Activated CD4-positive, alpha-beta T cell treated with anti-CD3 and anti-CD28 coated beads for 24 hours (primary cell): ENCODE data around the gene ICA1L.

Experiments
- DNase-seq, 2 donors: peaks; one replicate each; pipeline ENCODE4 v3.0.0-alpha.2; 2020; ENCODE audit warnings: low read depth in 2 of 2

The ICA1L gene

GRCh38 chr2:202782940-202783558 lies 88.5 kb downstream of the ICA1L start:
- no peak for DNase-seq

DNA sequence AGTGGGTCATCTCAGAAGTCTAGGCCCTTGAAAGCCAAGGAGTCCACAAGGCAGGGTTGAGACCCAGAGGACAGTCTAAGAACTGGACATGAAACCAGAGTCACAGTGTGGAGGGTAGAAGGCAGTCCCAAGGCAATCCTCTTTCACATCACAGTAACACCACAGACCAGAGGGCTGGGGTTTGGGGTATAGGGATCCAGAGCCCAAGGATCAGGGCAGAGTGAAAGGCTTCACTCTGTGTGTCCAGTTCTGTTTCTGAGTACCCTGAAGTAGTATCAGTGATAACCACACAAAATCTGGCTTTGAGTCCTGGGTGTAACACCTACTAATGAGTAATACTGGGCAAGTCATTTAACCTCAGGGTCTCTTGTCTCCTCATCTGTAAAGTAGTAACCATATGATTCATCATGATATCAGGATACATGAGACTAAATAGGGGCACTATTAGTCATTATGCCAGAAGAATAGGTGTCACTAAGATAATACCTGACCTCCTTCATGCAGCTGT lies 91.0 kb downstream of the ICA1L start:
- DNase-seq = no peak

- DNase-seq = no peak
Measured at GRCh38 chr2:202778217-202778616, 93.3 kb downstream of the ICA1L start.

DNA sequence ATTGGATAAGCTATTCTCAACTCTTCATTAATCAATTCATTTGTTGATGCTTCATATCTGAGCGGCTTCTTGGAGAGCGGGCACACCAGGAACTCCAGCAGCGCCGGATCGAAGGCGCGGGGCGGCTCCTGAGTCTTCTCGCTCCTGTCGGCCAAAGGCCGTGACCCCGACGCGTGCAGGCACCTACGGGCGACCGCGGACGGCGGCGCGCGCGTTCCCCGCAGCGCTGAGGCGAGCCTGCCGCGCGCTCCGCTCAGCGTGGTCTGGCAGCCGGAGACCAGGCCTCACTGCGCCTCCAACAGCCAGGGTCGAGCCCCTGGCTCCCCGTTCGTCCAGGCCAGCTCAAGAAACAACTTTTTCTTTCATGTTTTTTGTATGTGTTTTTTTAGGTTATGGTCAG lies 97.5 kb downstream of the ICA1L start:
- no peak for DNase-seq

- no peak for DNase-seq
Measured at GRCh38 chr2:202773301-202773973, 98.1 kb downstream of the ICA1L start.

DNA sequence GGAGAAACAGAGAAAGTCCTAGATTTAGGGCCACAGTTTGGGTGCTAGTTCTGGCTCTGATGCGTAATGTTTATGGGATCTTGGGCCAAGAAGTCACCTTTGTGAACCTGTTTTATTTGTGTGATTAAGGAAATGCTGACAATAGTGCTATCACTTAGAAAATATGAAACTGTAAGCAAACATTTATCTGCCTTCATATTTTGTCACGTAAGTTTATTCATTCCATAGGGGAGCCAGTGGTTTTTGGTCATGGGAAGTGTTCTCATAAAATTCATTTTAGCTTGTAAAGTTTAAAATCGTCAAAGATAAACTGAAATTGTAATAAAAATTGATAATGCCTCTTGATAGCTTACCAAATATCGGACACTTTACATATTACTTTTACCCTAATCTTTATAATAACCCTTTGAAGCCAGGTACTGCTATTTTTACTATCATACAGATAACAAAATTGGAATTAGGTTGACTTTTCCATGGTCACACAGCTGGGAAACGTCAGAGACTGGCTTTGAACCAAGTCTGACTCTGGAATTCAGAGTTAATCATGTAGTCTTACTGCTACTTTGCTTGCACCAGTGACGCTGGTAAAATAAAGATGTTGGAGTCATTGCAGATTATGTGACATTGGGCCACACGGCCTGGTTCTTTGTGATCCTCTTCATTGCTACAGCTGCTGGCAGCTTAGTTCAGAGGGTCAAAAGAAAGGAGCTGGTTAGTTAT lies 99.7 kb downstream of the ICA1L start:
- DNase-seq = no peak

DNA sequence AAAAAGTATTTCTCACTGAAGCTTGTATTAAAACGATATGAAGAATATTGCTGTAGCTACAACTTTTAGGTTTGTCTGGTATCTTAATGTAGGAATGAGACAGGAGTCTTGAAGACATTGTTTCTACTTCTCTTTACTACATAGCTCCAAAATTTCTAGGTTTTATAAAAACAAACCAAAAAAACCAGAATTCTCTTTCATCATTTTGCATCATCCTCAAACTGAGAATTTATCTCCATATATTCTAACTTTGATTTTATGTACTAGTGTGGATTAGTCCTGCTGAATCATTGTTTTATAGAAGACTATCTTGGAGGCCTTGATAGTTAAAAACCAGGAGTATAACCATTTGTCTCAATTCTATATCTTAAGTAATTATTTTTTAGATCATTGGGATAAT lies 100.2 kb downstream of the ICA1L start:
- no peak for DNase-seq

GRCh38 chr2:202769201-202769600 lies 102.4 kb downstream of the ICA1L start:
- no peak for DNase-seq

DNA sequence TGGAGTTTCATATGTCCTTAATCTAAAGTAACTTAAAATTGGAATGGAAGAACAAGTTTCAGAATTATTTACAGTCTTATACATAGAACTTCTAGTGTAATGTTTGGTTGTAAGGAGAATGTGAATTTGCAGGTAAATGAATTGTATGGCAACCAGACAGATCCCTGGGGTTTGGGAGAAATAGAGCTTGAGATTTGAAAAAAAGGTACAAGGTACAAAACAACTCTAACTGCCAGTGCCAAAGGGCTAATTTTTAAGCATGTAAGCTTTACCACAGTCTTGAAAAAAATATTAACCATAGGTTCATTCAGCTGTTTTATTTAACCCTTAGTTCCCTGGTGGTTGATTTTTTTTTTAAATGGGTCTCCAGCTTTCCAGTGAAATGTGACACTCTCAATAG lies 103.3 kb downstream of the ICA1L start:
- DNase-seq = no peak

- no peak for DNase-seq
Measured at GRCh38 chr2:202765436-202765835, 106.1 kb downstream of the ICA1L start.

- no peak for DNase-seq
Measured at GRCh38 chr2:202764991-202765390, 106.6 kb downstream of the ICA1L start.

DNA sequence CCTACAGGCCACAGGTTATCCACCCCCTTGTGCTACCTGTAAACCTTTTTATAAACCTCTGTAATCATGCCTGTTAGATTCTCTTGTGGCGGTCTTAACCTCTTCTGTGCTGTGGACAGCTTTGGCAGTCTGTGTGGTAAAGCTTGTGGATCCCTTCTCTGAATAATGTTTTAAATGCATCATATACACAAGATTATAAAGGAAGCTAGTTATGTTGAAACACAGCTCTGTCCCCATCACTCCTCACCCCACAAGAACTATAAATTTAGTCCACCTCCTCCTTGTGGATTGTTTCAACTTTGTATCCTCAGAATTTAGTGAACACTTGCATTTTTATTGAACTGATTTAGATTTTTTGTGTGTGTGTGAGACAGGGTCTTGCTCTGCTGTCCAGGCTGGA lies 107.7 kb downstream of the ICA1L start:
- no peak for DNase-seq

DNA sequence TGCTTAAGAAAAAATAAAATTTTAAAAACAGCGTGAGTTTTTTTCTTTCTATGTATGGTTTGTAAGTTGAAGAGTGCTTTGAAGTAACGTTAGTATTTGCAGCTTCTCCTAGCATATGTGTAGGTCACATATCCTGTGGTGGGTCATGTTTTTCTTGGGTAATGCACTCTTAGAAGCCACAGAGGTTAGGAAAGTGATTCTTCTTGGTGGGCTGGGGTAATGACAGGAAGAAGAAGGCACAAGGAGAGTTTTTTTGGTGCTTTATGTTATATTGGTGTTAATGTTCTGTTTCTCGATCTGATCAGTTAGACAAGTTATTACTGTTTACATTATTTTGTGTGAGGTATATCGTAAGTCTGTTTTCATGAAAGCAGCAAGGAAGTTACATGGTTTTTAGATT lies 109.0 kb downstream of the ICA1L start:
- no peak for DNase-seq

DNA sequence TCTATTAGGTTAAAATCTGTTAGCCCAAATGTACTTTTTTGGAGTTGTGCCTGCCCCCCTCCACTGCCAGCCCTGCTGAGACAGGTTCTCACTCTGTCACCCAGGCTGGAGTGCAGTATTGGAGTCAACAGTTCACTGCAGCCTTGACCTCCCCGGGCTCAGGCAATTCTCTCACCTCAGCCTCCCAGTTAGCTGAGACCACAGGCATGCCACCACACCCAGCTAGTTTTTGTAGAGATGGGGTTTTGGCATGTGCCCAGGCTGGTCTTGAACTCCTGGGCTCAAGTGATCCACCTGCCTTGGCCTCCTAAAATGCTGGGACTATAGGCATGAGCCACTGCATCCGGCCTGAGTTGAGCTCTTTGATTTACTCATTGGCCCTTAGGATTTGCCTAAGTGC lies 110.7 kb downstream of the ICA1L start:
- DNase-seq = no peak

- no peak for DNase-seq
Measured at GRCh38 chr2:202758604-202759003, 113.0 kb downstream of the ICA1L start.

- DNase-seq = no peak
Measured at GRCh38 chr2:202758128-202758527, 113.4 kb downstream of the ICA1L start.

DNA sequence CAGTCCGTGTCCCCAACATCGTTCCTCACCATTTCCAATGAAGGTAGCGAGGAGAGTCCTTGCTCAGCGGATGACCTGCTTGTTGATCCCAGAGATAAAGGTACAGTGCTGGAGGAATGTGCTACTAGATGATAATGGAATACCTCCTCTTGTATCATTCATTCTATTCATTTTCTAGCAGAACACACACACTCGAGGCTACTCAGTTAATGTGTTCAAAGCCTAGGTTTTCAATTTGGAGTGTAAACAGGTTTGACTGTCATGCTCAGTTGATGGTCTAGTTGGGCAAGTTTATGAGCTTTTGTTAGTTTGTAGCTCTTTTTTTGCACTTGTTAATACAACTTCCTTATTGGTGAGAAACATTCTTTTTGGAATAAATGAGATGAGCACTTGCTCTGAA lies 114.2 kb downstream of the ICA1L start:
- no peak for DNase-seq

- DNase-seq = no peak
Measured at GRCh38 chr2:202756598-202756997, 115.0 kb downstream of the ICA1L start.

DNA sequence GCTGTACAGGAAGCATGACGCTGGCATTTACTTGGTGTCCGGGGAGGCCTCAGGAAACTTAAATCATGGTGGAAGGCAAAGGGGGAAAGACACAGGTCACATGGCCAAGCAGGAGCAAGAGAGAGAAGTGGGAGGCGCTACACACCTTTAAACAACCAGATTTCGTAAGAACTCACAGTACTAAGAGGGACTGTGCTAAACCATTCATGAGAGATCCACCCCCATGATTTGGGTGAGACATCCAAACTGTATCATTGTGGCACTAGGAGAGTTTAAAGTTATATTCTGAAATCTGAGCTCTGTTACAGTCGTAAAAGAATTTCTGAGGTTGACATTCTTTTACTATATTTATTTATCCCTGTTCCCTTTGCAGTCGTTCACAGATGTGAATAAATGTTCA lies 116.6 kb downstream of the ICA1L start:
- no peak for DNase-seq

GRCh38 chr2:202752071-202752470 lies 119.5 kb downstream of the ICA1L start:
- no peak for DNase-seq

DNA sequence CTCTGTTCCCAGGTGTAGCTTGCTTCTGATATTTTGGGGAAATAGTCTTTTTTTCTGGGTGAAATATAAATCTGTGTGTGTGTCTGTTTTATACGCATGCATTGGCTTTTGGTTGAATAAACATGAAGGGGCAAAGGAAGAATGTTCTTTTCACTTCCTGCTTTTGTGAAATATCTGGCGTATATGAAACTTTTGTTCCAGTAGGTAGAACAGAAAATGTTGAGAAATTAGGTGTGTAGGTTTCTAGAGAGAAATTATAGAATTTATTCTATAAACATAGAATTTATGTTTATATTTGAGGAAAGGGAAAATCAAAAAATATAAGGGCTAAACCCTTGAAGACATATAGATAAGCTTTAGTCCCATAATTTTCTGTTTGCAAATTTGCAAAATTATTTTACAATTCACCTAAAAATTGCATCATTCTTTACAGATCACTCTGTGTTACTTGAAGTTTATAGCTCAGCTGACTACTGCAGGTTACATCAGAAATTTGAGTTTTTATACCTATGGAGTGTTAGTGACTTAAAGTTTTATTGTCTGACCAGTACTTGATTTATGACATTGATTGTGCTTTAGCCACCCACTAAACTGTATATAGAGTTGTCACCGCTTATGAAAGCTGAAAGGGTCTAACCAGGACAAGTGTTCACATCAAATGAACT lies 120.7 kb downstream of the ICA1L start:
- no peak for DNase-seq

- no peak for DNase-seq
Measured at GRCh38 chr2:202749477-202749876, 122.1 kb downstream of the ICA1L start.
